G401.6 (cell line): ENCODE measurements around the gene THSD4.
A peak's percentile ranks its signal among the peaks of the same experiment; 100 is the strongest.

Experiments
- FAIRE-seq: peaks from 2 replicates; lab custom pipeline; 2012; peaks lifted over from hg19 to GRCh38; lab: Jason Lieb, UNC

THSD4 gene

DNA sequence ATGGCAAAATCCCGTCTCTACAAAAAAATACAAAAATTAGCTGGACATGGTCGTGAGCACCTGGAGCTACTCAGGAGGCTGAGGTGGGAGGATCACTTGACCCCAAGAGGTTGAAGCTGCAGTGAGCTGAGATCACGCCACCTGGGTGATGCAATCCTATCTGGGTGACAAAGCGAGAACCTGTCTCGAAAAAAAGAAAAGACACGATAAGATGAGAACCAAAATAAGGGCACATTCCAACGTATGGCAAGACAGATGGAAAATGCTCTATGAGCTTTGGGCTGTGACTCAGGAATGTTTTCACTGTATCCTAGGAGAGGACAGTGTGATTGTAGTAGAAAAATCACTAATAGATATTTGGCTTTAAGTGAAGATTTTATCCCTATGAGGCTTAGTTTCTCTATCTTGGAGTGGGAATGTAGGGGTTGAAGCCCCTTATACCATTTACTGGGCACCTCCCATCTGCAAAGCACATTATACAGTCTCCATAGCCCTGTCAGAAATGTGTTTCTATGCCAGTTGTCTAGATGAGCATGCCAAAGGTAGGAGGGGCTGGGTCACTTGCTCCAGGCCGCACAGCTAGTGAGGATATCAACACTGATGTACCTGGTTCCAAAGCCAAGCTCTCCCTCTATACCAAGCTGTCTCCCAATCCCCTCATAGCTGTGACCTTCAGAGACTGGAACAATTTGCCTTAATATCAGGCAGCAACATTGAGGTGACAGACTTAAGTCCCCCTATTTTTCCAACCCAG, 641.5 kb downstream of the THSD4 start:
- no peak for FAIRE-seq

DNA sequence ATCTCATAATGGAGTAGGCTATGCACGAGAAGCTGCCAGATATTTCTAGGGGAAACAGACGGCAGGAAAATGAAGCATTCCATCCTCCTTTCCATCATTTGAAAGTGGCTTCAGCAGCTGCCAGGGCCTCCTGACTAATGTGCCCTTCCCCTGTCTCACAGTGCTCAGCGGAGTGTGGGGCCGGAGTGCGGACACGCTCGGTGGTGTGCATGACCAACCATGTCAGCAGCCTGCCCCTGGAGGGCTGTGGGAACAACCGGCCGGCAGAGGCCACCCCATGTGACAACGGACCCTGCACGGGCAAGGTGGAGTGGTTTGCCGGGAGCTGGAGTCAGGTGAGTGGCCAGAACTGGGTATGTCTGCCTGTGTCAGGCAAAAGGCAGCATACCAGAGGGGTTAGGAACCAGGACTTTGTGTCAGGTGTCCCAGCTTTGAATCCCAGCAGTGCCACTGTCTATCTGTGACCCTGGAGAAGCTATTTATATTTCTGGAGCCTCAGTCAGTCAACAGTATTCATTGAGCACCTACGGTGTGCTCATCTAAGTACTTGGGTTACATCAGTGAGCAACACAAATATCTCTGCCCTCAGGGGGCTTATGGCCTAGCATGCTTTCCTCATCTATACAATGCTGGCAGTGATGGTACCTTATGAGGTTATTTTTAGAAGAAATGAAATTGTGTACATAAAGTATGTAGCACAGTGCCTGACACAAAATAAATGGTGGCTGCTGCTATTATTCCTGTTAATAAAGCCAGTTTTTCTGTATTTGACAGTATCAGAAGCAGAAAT, 642.7 kb downstream of the THSD4 start:
- FAIRE-seq = no peak

DNA sequence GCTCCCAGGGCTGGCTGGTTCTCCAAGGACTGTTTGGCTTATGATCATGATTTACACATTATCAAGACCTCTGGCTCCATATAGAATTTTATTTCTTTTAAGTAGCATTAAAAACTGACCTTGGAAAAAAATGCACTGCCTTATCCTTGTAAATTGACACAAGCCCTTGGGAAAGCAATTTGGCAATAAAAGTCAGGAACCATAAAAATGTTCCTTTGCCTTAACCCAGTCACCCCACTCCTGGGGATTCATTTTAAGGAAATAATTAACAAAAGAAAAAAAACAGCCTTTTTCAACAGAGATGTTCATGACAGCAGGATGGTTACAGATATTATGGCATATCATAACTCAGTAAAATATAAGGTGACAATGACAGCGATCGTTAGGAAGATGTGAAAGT, 643.4 kb downstream of the THSD4 start:
- no peak for FAIRE-seq

GRCh38 chr15:71760852-71761251, 645.6 kb downstream of the THSD4 start:
- no peak for FAIRE-seq

GRCh38 chr15:71761649-71762048, 646.4 kb downstream of the THSD4 start:
- no peak for FAIRE-seq

DNA sequence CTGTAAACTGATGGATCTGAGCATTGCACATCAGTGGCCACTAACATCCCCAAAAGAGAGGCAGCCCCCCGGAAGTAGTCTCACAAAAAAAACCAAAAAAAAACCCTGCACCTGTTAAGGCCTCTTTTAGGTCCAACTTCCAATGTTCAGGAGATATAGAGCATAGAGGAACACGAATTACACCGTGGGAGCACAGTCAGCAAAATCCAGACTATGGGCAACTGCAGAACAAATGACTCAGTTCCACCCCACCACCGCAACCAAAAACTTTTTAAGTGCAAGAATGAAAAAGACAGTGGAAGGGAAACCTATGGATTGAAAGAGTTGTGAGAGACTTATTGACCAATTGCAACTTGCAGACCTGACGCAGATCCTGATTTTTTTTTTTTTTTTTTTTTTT, 652.9 kb downstream of the THSD4 start:
- no peak for FAIRE-seq

DNA sequence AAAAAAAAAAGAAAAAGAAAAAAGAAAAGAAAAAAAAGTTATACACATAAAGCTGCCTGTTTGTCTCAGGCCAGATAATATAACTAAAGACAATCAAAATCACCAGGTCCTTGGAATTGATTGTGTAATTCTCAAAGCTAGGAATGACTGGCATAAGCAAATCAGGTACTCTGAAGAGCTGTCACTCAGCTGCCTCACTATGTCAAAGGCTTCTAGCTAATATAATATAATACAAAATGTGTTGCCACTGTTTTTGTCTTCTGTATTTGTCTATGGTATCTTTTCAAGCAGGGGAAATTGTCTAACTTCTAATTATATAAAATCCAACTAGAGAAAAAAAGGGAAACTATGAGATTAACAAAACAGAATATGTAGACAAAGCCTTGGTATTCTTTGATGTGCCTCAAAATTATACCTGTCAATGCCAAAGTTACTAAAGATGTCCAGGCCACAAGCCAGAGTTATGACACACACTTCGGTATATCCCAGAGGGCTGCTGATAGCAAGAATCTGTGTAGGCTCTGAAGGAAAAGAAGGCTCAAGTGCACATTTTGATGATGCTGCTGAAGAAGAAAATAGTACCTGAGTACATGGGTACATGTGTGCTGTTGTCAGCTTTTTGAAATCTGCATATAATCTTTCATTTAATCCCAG, 658.1 kb downstream of the THSD4 start:
- FAIRE-seq = no peak

- FAIRE-seq = no peak
Measured at GRCh38 chr15:71775856-71776255, 660.6 kb downstream of the THSD4 start.

DNA sequence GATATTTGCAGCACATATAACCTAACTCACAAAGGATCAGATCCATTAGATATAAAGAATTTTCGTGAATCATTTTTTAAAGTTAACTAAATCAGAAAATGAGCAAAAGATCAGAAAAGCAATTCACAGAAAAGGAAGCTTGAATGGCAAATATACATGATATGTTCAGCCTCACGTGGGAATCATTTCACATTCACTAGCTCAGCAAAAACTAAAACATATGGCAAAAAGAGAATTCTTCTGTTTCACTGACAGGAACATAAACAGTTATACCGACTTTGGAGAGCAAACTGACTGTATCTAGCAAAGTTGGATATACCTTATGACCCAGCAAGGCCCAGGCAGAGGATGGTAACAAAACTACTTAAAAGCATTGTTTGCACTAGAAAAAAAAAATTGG, 661.0 kb downstream of the THSD4 start:
- FAIRE-seq = no peak

DNA sequence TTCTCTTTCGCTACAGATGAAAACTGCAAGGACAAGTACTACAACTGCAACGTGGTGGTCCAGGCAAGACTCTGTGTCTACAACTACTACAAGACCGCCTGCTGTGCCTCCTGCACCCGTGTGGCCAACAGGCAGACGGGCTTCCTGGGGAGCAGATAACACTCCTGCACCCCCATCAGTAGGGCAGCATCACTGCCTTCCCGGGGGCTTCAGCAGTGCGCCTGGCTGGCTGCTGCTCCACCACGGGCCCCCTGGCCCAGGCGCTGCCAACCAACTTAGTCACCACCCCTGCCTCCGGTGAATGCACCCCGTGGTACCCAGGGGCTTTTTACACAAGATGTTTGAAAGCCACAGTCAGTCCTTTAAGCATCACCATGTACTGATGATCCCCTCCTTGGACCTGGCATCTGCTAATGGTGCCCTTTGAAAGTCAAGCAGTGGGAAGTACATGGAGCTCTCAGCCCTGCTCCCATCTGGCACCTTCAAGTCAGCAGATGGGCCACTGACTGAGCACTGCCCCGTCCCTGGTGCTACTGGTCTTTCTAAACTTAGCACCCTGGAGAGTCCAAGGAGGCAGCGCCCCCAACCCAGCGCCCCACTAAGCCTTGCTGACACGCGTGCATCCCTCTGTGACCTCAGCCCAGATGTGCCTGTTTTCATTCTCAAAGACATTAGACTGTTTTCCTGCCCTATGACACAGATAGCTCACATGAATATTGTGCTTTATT, 662.1 kb downstream of the THSD4 start:
- FAIRE-seq = no peak

GRCh38 chr15:71779073-71779797, 664.0 kb downstream of the THSD4 start:
- no peak for FAIRE-seq

- peak; percentile 46 for FAIRE-seq
Measured at GRCh38 chr15:71780115-71780976, 665.1 kb downstream of the THSD4 start.

- FAIRE-seq = no peak
Measured at GRCh38 chr15:71781179-71781964, 666.1 kb downstream of the THSD4 start.

- FAIRE-seq = no peak
Measured at GRCh38 chr15:71781965-71782265, 666.6 kb downstream of the THSD4 start.

DNA sequence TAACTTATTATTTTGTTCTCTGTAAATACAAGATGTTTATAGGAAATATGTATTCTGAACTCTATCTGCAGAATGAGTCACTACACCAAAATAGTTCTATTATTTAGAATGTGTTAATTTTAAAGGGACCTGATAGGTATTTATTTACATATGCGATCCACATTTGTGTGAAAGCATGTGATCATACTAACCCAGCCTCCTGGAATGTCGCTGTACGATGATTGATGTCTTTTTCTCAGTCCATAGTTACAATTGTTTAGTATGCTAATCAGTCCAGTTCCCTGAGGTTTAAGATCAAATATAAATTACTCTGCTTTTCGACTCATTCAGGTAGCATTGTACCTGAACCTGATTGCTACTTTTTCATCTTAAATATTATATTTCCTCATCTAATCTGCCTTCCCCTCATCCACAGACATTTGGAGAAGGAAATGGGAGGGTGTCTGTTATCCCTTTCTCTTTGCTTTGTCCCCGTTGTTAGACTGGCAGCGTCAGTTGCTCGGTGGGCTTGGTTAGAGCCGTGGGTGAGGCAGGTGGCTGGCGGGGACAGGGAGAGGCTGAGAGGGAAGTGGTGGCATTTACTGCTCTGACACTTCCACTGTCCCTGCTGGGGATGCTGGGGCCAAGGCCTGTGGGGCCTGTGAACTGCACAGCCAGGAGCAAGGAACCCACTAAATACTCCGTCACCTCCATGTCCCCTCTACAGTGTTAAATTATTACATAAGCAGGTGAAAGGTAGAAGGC, 667.3 kb downstream of the THSD4 start:
- no peak for FAIRE-seq

GRCh38 chr15:71784719-71785118, 669.4 kb downstream of the THSD4 start:
- no peak for FAIRE-seq

- no peak for FAIRE-seq
Measured at GRCh38 chr15:71785996-71786395, 670.7 kb downstream of the THSD4 start.

GRCh38 chr15:71786673-71787072, 671.4 kb downstream of the THSD4 start:
- no peak for FAIRE-seq
